Pancreas (tissue), 10 donors: Measurements from ENCODE around the gene GDPD4. TPM values are rescaled to one million over a fixed set of nuclear protein-coding genes. Genes with fewer than 3 reads are reported as not detected.

Source experiments
- ATAC-seq, 4 donors: fragments of 200-7000 bp; cut with Tn5 transposase; one replicate each; pipeline versions ENCODE4 v1.8.0 to v1.9.1; 2020; ENCODE audit warnings: mild to moderate bottlenecking in 4 of 4, moderate library complexity in 4 of 4
- DNase-seq, 6 donors: peaks; one replicate each; pipeline ENCODE4 v3.0.0-alpha.2; 2020
- FAIRE-seq: peaks from 2 replicates; lab custom pipeline; 2012; peaks lifted over from hg19 to GRCh38; lab: Jason Lieb, UNC
- H3K27ac ChIP-seq, 4 donors: fragments of 200-600 bp; sonication (generic); 1 replicate in 3 of 4; 2 replicates in 1 of 4; pipeline versions ENCODE4 v1.5.0 to v1.8.0; 2020
- H3K27me3 ChIP-seq, 4 donors: fragments of 200-600 bp; one replicate each; pipeline ENCODE4 v1.8.0; 2021
- H3K36me3 ChIP-seq, 3 donors: fragments of 200-600 bp; sonication (generic) in 1 of 3; one replicate each; pipeline versions ENCODE4 v1.5.0 to v1.8.0; 2020 to 2021
- H3K4me1 ChIP-seq, 3 donors: fragments of 200-600 bp; one replicate each; pipeline ENCODE4 v1.8.0; 2021
- H3K4me3 ChIP-seq, 4 donors: fragments of 200-600 bp; sonication (generic) in 2 of 4; one replicate each; pipeline versions ENCODE4 v1.5.0 to v1.8.0; 2020 to 2021
- H3K9me3 ChIP-seq, 4 donors: fragments of 200-600 bp; one replicate each; pipeline ENCODE4 v1.8.0; 2021
- WGBS, 2 donors: extraction: QIAGEN DNeasy Blood & Tissue Kit; methylation state at CpG; one replicate each; pipeline ENCODE4 v1.1.7; 2013; 5-methylcytosine and 5-hydroxymethylcytosine counted together
- intact Hi-C, 3 donors: fragments of 100-400 bp; cut with DNase I; formaldehyde crosslinking; loops; one replicate each; pipeline versions ENCODE4 v1.11.1 to v1.14.2; 2022
- polyA plus RNA-seq, 2 donors: library from polyadenylated mRNA; stranded (reverse); fragments of 200-250 nt; gene quantifications; one replicate each; pipeline ENCODE4 v1.2.3, GENCODE V29; 2013
- total RNA-seq, 6 donors: library from RNA; stranded (reverse); fragmentation: NEBNext Ultra II Directional in 4 of 6; extraction: Animal tissue kit (Norgen Biotek cat#: 25700) in 4 of 6; gene quantifications; one replicate each; pipeline versions ENCODE4 v1.2.1 to v1.2.4, GENCODE V29; 2021 to 2023
- TF ChIP-seq, protein P1 (sequence below), 4 donors: fragments of 200-600 bp; sonication (generic) in 3 of 4; IDR thresholded peaks; one replicate each; pipeline versions ENCODE4 v1.5.0 to v1.8.0; 2021; ENCODE audit warnings: antibody characterized with exemption in 4 of 4
- donor health status: healthy with polysubstance abuse.
- donor health status: DM: no; HTN: no; CAD: no; lungs with moderate emphysema.
- donor health status: DM: no; HTN: no; CAD: no.
- donor health status: control.
- donor health status: control.
- donor health status: Bipolar disorder and iron deficiency.
- donor health status: DM: yes; HTN: yes; CAD: no.
- donor health status: DM: no; HTN: no; CAD: no.
- donor health status: DM: no; HTN: no; CAD: no.
- donor health status: DM: yes; HTN: yes; CAD: no.

The GDPD4 gene
- total and polyA plus RNA-seq, 8 donors, result not detected

DNA sequence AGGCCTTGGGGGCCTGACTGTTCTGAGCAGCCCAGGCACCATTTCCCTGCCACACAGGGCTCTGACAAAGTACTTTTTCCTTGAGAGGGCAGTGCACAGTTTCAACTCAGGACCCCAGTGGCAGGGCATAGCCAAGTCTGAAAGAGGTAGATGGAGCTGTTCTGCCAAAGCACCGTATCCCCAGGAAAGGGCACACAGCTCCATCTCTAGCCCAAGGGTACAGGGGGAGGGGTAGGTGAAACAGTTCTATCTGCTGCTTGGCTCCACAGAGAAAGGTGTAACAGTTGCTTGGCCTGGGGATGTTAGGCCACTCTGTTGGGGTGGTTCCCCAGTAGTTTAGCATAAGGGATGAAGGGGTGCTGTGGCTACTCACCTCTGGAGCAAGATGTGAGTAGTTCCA, 47.8 kb downstream of the GDPD4 start:
- TF ChIP-seq, protein P1, sequence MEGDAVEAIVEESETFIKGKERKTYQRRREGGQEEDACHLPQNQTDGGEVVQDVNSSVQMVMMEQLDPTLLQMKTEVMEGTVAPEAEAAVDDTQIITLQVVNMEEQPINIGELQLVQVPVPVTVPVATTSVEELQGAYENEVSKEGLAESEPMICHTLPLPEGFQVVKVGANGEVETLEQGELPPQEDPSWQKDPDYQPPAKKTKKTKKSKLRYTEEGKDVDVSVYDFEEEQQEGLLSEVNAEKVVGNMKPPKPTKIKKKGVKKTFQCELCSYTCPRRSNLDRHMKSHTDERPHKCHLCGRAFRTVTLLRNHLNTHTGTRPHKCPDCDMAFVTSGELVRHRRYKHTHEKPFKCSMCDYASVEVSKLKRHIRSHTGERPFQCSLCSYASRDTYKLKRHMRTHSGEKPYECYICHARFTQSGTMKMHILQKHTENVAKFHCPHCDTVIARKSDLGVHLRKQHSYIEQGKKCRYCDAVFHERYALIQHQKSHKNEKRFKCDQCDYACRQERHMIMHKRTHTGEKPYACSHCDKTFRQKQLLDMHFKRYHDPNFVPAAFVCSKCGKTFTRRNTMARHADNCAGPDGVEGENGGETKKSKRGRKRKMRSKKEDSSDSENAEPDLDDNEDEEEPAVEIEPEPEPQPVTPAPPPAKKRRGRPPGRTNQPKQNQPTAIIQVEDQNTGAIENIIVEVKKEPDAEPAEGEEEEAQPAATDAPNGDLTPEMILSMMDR (IDR thresholded peaks at IDR 0.05), result no peak
- Histone ChIP-seq H3K36me3 (no peaks in the 10 kb centered on the region), H3K4me1 (no peaks in the 10 kb centered on the region), H3K27ac (no peak overlapping the region), H3K9me3 (no peaks in the 10 kb centered on the region), H3K27me3 (no peaks in the 10 kb centered on the region), H3K4me3 (no peak overlapping the region)
- WGBS, 2 donors, result 83 to 88% methylated on average over 1 of the region's 1 CpG
- FAIRE-seq, result no peak
- no peak for DNase-seq
- intact Hi-C loops, result no loop called here
- ATAC-seq, result no peak

DNA sequence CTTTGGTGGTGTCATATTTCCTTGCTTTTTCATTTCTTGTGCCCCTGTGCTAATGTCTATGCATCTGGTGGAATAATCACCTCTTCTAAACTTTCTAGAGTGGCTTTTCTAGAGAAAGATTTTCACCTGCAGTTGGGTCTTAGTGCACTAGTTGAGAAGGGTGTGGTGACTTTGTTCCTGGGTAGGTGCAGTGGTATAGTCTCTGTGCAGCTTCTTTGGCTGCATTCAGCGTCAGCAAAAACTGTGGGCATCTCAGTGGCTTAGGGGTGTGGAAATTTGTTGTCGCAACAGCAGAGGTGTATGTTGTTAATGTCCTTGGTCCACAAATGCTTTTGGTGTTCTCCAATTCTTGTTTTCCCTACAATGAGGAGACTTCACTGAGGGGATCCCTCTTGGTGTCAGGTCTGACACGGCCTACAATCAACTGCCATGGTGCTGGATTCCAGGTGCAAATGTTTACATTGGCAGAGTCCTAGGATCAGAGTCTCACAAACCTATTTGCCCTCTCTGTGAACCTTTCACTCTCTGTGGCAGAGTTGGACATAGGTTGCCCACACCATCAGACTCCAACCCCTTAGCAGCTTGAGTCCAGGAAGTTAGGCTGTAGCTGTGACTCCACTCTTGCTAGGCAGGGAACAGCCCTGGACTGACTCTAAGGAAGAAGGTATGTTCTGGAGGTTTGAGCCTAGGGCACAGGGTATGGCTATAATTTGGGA, 48.8 kb downstream of the GDPD4 start:
- no peak overlapping the region for H3K27ac ChIP-seq
- no peaks in the 10 kb centered on the region for H3K27me3 ChIP-seq
- H3K36me3 ChIP-seq, result no peaks in the 10 kb centered on the region
- WGBS, 2 donors, result 65 to 73% methylated on average over 3 of the region's 3 CpGs
- FAIRE-seq, result no peak
- no peaks in the 10 kb centered on the region for H3K4me1 ChIP-seq
- TF ChIP-seq, protein P1 (IDR thresholded peaks at IDR 0.05), result no peak
- intact Hi-C loops, result no loop called here
- no peak overlapping the region for H3K4me3 ChIP-seq
- peak; percentile 53 to 96 (median 72) for ATAC-seq
- peak in 1 of 6 donors; percentile 6 for DNase-seq
- no peaks in the 10 kb centered on the region for H3K9me3 ChIP-seq

DNA sequence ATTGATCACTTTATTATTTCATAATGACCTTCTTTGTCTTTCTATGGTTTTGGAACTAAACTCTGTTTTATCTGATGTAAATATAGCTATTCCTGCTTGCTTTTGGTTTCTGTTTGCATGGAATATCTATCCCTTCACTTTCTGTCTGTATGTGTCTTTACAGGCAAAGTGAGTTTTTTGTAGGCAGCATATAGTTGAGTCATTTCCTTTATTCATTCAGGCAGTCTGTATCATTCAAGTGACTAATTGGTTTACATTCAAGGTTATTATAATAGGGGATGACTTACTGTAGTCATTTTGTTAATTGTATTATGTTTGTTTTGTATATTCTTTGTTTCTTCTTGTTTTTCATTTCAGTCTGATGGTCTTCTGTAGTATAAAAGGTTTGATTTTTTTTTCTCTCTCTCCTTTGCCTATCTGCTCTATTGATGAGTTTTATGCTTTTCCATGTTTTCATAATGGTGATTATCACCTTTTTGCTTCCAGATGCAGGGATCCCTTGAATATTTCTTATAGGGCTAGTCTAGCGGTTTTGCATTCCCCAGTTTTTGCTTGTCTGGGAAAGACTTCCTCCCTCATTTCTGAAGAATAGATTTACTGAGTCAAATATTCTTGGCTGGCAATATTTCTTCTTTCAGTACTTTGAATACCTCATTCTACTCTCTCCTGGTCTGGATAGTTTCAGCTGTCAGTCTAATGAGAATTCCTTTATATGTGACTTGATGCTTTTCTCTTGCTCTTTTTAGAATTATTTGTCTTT, 50.4 kb downstream of the GDPD4 start:
- 93 to 97% methylated on average over 1 of the region's 1 CpG for WGBS, 2 donors
- TF ChIP-seq, protein P1 (IDR thresholded peaks at IDR 0.05), result no peak
- no peaks in the 10 kb centered on the region for H3K36me3 ChIP-seq
- H3K9me3 ChIP-seq, result no peaks in the 10 kb centered on the region
- H3K4me1 ChIP-seq, result no peaks in the 10 kb centered on the region
- intact Hi-C loops, result no loop called here
- ATAC-seq (no peak), DNase-seq (no peak), FAIRE-seq (no peak)
- no peak overlapping the region for H3K4me3 ChIP-seq
- no peaks in the 10 kb centered on the region for H3K27me3 ChIP-seq
- H3K27ac ChIP-seq, result no peak overlapping the region

DNA sequence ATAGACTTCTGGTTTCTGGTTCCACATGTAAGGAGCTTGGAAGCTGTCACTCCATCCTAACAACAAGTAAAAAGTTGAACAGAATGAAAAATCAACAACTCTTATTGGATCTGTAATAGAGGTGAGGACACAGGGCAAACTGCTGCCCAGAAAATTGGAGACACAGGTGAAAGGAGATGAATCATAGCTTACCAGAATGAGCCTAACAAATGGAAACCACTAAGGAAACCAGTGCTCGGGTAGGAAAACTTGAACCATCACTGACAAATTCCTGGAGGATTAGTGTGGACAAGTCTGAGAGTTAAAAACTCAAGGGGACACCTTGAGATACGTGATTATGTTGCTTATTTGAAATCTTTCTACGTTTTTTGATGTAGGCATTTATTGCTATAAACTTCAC, 52.1 kb downstream of the GDPD4 start:
- intact Hi-C loops, result no loop called here

More for the DNA sequence above, 52.1 kb downstream of the GDPD4 start:
- DNase-seq, result no peak
- H3K36me3 ChIP-seq, result no peaks in the 10 kb centered on the region
- no peak for FAIRE-seq
- no peaks in the 10 kb centered on the region for H3K9me3 ChIP-seq
- H3K4me1 ChIP-seq, result peaks cover 0 to 3% (median 0%) of the 10 kb centered on the region in 3 donors
- no peak overlapping the region for H3K4me3 ChIP-seq
- H3K27ac ChIP-seq, result no peak overlapping the region
- H3K27me3 ChIP-seq, result no peaks in the 10 kb centered on the region
- no peak for ATAC-seq
- WGBS, 2 donors, result 89 to 94% methylated on average over 3 of the region's 3 CpGs
- TF ChIP-seq, protein P1 (IDR thresholded peaks at IDR 0.05), result no peak
